ENCODE results near the gene SPOCK1.

Gene SPOCK1

GRCh38 chr5:137357436-137357835, 141.7 kb downstream of the SPOCK1 start:
- DNase-seq = no peak

- no peak for DNase-seq
These were observed 143.0 kb downstream of the SPOCK1 start for GRCh38 chr5:137356127-137356526.

- no peak for DNase-seq
These were observed 143.4 kb downstream of the SPOCK1 start for GRCh38 chr5:137355708-137356107.

- DNase-seq = no peak
These were observed 147.0 kb downstream of the SPOCK1 start for GRCh38 chr5:137352095-137352494.

- DNase-seq = no peak
These were observed 148.3 kb downstream of the SPOCK1 start for GRCh38 chr5:137350791-137351190.

- DNase-seq = no peak
These were observed 150.4 kb downstream of the SPOCK1 start for GRCh38 chr5:137348759-137349158.

GRCh38 chr5:137347865-137348264, 151.3 kb downstream of the SPOCK1 start:
- DNase-seq = no peak

- no peak for DNase-seq
These were observed 152.8 kb downstream of the SPOCK1 start for GRCh38 chr5:137346281-137346680.

GRCh38 chr5:137345396-137345795, 153.7 kb downstream of the SPOCK1 start:
- DNase-seq = peak in 1 of 2 experiments; percentile 0

GRCh38 chr5:137344723-137345322, 154.3 kb downstream of the SPOCK1 start:
- peak; percentile 36 to 79 for DNase-seq

GRCh38 chr5:137344021-137344420, 155.1 kb downstream of the SPOCK1 start:
- no peak for DNase-seq

- no peak for DNase-seq
These were observed 156.4 kb downstream of the SPOCK1 start for GRCh38 chr5:137342764-137343163.

- DNase-seq = no peak
These were observed 157.3 kb downstream of the SPOCK1 start for GRCh38 chr5:137341831-137342230.

- DNase-seq = no peak
These were observed 158.2 kb downstream of the SPOCK1 start for GRCh38 chr5:137340881-137341280.

GRCh38 chr5:137336565-137337120, 162.5 kb downstream of the SPOCK1 start:
- no peak for DNase-seq

- no peak for DNase-seq
These were observed 163.0 kb downstream of the SPOCK1 start for GRCh38 chr5:137336161-137336560.

- no peak for DNase-seq
These were observed 163.6 kb downstream of the SPOCK1 start for GRCh38 chr5:137335493-137335892.

GRCh38 chr5:137333928-137334327, 165.2 kb downstream of the SPOCK1 start:
- no peak for DNase-seq

- DNase-seq = no peak
These were observed 165.7 kb downstream of the SPOCK1 start for GRCh38 chr5:137333475-137333874.

- no peak for DNase-seq
These were observed 166.8 kb downstream of the SPOCK1 start for GRCh38 chr5:137332296-137332695.

- DNase-seq = no peak
These were observed 169.4 kb downstream of the SPOCK1 start for GRCh38 chr5:137329586-137330296.

- DNase-seq = no peak
These were observed 170.1 kb downstream of the SPOCK1 start for GRCh38 chr5:137328991-137329390.

- no peak for DNase-seq
These were observed 170.7 kb downstream of the SPOCK1 start for GRCh38 chr5:137328463-137328862.

GRCh38 chr5:137325721-137326120, 173.4 kb downstream of the SPOCK1 start:
- no peak for DNase-seq
